Activated B cell treated with CpG ODN at 0.5 μM for 24 hours (primary cell): ENCODE data around the gene MYO18B. TPM values are rescaled to one million over a fixed set of nuclear protein-coding genes. Genes with fewer than 3 reads are reported as not detected.

Source experiments
- ATAC-seq: fragments of 200-7000 bp; cut with Tn5 transposase; one replicate; pipeline ENCODE4 v1.10.0; 2021; ENCODE audit warnings: low read depth, mild to moderate bottlenecking, moderate library complexity
- CTCF ChIA-PET: fragments of 350-600 bp; sonication (Branson Sonifier 250); formaldehyde crosslinking; loops from one replicate; lab custom pipeline; 2021; ENCODE audit warnings: antibody characterized with exemption; lab: Charles Lee
- POLR2A ChIA-PET: fragments of 350-600 bp; sonication (Branson Sonifier 250); formaldehyde crosslinking; loops from one replicate; lab custom pipeline; 2021; ENCODE audit warnings: antibody characterized with exemption; lab: Charles Lee
- DNase-seq: peaks from one replicate; pipeline ENCODE4 v3.0.0; 2022
- H3K27ac Mint-ChIP-seq: one replicate; pipeline ENCODE4 v1.8.0; 2020; ENCODE audit warnings: mixed read lengths
- H3K27me3 Mint-ChIP-seq: one replicate; pipeline ENCODE4 v1.8.0; 2021; ENCODE audit warnings: mixed read lengths
- H3K36me3 Mint-ChIP-seq: one replicate; pipeline ENCODE4 v1.8.0; 2021; ENCODE audit warnings: low read depth, mixed read lengths
- H3K4me1 Mint-ChIP-seq: one replicate; pipeline ENCODE4 v1.8.0; 2021; ENCODE audit warnings: mixed read lengths
- H3K4me3 Mint-ChIP-seq: one replicate; pipeline ENCODE4 v1.8.0; 2020; ENCODE audit warnings: mild to moderate bottlenecking, mixed read lengths
- H3K9me3 Mint-ChIP-seq: one replicate; pipeline ENCODE4 v1.8.0; 2020; ENCODE audit warnings: mixed read lengths
- intact Hi-C: fragments of 100-400 bp; cut with micrococcal nuclease; formaldehyde crosslinking; loops from one replicate; pipeline ENCODE4 v1.15.1; 2024
- total RNA-seq: library from RNA; stranded (reverse); gene quantifications from 2 replicates; pipeline ENCODE4 v1.2.3, GENCODE V29; 2022
- TF ChIP-seq, protein P1 (sequence below): fragments of 200-600 bp; IDR thresholded peaks from one replicate; pipeline ENCODE4 v1.8.0; 2022; ENCODE audit warnings: antibody characterized with exemption, mild to moderate bottlenecking

The MYO18B gene
- total RNA-seq, 1 donor from 2014 or later, result 0.27 TPM

DNA sequence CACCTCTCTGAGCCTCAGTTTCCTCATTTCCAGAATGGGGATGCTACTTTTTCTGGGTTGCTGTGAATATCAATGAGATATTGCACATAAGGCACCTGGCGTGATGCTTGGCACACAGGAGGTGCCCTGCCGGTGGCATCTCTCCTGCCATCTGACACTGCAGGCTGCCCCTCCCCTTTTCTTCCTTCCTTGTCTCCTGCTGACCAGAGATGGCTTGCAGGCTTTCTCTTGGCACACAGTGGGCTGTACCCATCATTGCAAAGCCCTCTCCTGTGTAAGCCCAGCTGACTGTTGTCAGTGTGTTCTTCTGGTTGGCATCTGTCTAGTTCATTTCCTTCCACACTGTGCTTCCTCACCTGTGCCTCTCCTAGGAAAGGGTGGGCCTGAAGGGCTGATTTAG lies 91.7 kb downstream of the MYO18B start:
- Mint-ChIP-seq H3K9me3 (peaks cover 3% of the 10 kb centered on the region), H3K4me3 (no peak overlapping the region), H3K27me3 (peaks cover 8% of the 10 kb centered on the region), H3K27ac (no peak overlapping the region), H3K36me3 (no peaks in the 10 kb centered on the region), H3K4me1 (no peaks in the 10 kb centered on the region)
- intact Hi-C loops, result no loop called here
- DNase-seq, result no peak
- CTCF ChIA-PET, result no interaction called here
- TF ChIP-seq, protein P1, sequence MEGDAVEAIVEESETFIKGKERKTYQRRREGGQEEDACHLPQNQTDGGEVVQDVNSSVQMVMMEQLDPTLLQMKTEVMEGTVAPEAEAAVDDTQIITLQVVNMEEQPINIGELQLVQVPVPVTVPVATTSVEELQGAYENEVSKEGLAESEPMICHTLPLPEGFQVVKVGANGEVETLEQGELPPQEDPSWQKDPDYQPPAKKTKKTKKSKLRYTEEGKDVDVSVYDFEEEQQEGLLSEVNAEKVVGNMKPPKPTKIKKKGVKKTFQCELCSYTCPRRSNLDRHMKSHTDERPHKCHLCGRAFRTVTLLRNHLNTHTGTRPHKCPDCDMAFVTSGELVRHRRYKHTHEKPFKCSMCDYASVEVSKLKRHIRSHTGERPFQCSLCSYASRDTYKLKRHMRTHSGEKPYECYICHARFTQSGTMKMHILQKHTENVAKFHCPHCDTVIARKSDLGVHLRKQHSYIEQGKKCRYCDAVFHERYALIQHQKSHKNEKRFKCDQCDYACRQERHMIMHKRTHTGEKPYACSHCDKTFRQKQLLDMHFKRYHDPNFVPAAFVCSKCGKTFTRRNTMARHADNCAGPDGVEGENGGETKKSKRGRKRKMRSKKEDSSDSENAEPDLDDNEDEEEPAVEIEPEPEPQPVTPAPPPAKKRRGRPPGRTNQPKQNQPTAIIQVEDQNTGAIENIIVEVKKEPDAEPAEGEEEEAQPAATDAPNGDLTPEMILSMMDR, result no peak
- no peak for ATAC-seq
- POLR2A ChIA-PET, result no interaction called here

DNA sequence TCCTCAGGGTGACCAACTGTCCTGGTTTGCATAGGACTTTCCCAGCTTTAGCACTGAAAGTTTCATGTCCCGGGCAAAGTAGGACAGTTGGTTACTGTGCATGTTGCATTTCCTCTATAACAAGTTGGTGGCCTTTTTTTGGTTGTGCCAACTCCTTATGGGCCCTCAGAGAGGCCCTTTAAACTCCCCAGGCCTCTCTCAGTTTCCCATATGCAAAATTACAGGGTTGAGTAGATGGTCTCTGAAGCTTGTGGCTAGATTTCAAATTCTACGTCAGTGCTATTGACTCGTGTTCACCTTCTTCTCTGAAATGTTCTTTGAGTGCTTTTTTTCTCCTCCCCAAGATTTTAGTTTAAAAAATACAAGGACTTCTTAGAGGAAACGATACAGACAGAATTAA lies 92.5 kb downstream of the MYO18B start:
- Mint-ChIP-seq H3K27me3 (peaks cover 10% of the 10 kb centered on the region), H3K4me1 (no peaks in the 10 kb centered on the region), H3K27ac (no peak overlapping the region), H3K4me3 (no peak overlapping the region), H3K36me3 (no peaks in the 10 kb centered on the region), H3K9me3 (peaks cover 3% of the 10 kb centered on the region)
- ChIA-PET POLR2A (no interaction called here), CTCF (no interaction called here)
- DNase-seq, result no peak
- TF ChIP-seq, protein P1, result no peak
- no peak for ATAC-seq
- intact Hi-C loops, result no loop called here

DNA sequence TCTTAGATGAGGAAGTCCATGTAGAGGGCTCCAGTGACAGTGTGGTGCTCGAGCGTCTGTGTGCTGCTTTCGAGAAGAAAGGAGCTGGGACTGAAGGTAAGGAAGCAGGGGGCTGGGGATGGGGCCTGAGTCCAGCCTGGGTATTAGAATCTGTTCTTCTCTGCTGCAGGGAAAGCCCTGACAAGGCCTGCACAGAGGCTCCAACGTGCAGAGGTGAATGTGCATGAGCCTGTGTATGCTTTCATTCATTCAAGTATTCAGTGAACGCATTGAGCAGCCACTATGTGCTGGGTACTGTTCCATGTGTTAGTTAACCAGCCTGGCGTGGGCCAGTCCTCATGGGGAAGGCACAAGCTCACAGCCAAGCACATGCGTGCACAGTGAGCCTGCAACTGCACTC lies 93.4 kb downstream of the MYO18B start:
- Mint-ChIP-seq H3K36me3 (no peaks in the 10 kb centered on the region), H3K4me1 (no peaks in the 10 kb centered on the region), H3K4me3 (no peak overlapping the region), H3K27me3 (peaks cover 10% of the 10 kb centered on the region), H3K9me3 (peaks cover 2% of the 10 kb centered on the region), H3K27ac (no peak overlapping the region)
- DNase-seq, result no peak
- ATAC-seq, result no peak
- ChIA-PET POLR2A (no interaction called here), CTCF (no interaction called here)
- TF ChIP-seq, protein P1, result no peak
- intact Hi-C loops, result no loop called here

DNA sequence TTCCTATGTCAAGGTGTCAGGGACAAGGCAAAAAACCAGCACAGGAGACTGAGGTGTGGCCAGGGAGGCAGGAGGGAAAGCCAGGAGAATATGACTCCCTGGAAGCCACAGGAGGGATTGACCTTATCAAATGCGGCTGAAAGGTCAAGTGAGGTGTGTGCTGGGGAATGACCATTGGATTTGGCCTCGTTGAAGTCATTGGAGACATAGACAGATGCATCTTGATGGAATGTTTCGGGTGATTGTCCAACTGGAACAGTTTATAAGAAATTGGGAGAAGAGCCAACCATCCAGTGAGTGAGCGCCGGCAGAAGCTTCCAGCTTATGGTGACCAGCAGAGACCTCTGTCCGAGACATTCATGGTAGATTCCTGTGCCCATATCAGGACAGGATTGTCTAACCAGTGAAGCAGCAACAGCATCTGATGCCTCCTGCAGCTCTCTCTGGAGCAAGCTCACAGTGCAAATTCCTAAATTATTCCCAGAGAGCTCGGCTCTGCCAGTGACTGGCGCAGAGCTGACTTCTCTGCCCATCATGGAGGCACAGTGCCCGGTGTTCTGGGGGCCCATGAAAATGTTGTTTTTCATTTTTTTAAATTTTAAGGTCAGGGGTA lies 95.4 kb downstream of the MYO18B start:
- POLR2A ChIA-PET, result interaction anchor here (0.6 kb wide), 1 partner anchor 419 kb away, joined by 3 read pairs; no protein-coding TSS in a partner anchor
- no peaks in the 10 kb centered on the region for H3K9me3 Mint-ChIP-seq
- TF ChIP-seq, protein P1, result no peak
- CTCF ChIA-PET, result no interaction called here
- peaks cover 13% of the 10 kb centered on the region for H3K27me3 Mint-ChIP-seq
- intact Hi-C loops, result no loop called here
- H3K4me3 Mint-ChIP-seq, result no peak overlapping the region
- no peaks in the 10 kb centered on the region for H3K4me1 Mint-ChIP-seq
- DNase-seq (no peak), ATAC-seq (no peak)
- no peaks in the 10 kb centered on the region for H3K36me3 Mint-ChIP-seq
- no peak overlapping the region for H3K27ac Mint-ChIP-seq

DNA sequence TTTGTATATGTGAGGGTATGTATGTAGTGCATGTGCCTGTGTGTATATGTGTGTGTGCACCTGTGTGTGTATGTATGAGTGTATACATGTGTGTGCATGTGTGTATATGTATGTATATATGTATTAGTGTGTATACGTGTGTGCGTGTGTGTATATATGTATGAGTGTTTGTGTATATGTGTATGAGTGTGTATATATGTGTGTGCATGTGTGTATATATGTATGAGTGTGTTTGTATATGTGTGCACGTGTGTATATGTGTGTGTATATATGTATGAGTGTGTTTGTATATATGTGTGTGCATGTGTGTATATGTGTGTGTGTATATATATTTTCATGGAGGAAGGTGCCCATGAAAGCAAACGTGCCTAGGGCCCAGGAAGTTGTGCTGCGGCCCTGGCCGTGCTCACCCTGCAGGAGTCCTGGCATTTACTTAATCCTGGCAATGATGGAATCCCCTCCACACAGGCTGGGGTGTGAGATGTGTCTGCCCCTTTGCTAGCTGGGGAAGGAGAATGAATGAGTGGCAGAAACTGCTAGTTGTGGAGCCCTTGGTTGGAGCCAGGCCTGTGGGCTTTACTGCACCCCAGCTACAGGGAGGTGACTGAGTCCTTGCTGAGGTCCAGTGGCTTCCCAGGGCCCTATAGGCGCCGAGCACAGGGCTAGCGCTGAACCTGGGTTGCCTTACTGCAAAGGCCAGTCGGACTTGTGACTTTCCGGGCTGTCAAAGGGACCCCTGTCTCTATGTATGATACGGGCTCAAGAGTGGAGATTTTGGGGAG lies 97.2 kb downstream of the MYO18B start:
- H3K4me3 Mint-ChIP-seq, result no peak overlapping the region
- ATAC-seq, result no peak
- DNase-seq, result no peak
- no peaks in the 10 kb centered on the region for H3K4me1 Mint-ChIP-seq
- intact Hi-C loops, result no loop called here
- no peaks in the 10 kb centered on the region for H3K36me3 Mint-ChIP-seq
- no peaks in the 10 kb centered on the region for H3K9me3 Mint-ChIP-seq
- H3K27me3 Mint-ChIP-seq, result peaks cover 13% of the 10 kb centered on the region
- H3K27ac Mint-ChIP-seq, result no peak overlapping the region
- ChIA-PET POLR2A (no interaction called here), CTCF (no interaction called here)
- TF ChIP-seq, protein P1, result no peak
